Measurements from ENCODE around the gene TRIP12. TPM values are rescaled to one million over a fixed set of nuclear protein-coding genes. Genes with fewer than 3 reads are reported as not detected.
"Not testable (repeated sequence)": the region's sequence is repeated elsewhere in the genome, so short reads cannot be mapped to it uniquely, and the experiment has no call there.

Gene TRIP12
- total and polyA plus RNA-seq, 4 donors = 18.6 to 358 (median 118) TPM

DNA sequence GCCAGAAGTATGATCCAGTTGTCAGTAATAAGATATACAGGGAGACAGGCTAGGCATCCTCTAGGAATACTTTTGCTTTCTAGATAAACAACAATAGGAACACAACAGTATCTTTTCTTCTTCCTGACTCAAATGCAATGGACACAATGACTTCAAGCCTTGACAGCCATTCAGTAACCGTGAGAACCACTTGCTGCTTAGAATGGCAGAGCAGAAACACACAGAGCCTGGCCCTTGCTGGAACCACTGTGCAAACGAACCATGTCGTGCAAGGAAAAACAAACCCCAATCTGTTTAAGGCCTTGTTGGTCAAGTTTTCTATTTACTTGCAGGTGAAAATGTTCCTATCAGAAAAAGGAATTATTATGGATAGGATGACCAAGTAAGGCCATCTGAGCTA is 18.8 kb downstream of the TRIP12 start:
- no peak for DNase-seq
- Histone ChIP-seq H3K4me1 (ENCODE audit: control insufficient read depth in 5 of 5, insufficient read depth in 5 of 5, low read length in 5 of 5) (peaks cover 0 to 24% (median 0%) of the 10 kb centered on the region in 5 donors), H3K27me3 (ENCODE audit: control insufficient read depth in 3 of 3, insufficient read depth in 3 of 3, low read length in 2 of 3) (no peaks in the 10 kb centered on the region), H3K27ac (ENCODE audit: low read depth in 1 of 2, low read length in 1 of 2) (no peak overlapping the region), H3K4me3 (no peak overlapping the region), H3K36me3 (ENCODE audit: control insufficient read depth in 4 of 4, insufficient read depth in 4 of 4, low read length in 4 of 4) (peaks cover 0 to 11% (median 3%) of the 10 kb centered on the region in 4 donors), H3K9me3 (ENCODE audit: control insufficient read depth in 4 of 4, insufficient read depth in 3 of 4, low read length in 3 of 4) (no peaks in the 10 kb centered on the region), H3K9ac (ENCODE audit: insufficient read depth in 1 of 2, low read length in 2 of 2) (no peak overlapping the region)
- ATAC-seq (ENCODE audit: insufficient read depth, low FRiP score) = no peak
- 75 to 88% methylated on average over 3 of the region's 3 CpGs for WGBS, 2 donors
- TF ChIP-seq, protein P1, sequence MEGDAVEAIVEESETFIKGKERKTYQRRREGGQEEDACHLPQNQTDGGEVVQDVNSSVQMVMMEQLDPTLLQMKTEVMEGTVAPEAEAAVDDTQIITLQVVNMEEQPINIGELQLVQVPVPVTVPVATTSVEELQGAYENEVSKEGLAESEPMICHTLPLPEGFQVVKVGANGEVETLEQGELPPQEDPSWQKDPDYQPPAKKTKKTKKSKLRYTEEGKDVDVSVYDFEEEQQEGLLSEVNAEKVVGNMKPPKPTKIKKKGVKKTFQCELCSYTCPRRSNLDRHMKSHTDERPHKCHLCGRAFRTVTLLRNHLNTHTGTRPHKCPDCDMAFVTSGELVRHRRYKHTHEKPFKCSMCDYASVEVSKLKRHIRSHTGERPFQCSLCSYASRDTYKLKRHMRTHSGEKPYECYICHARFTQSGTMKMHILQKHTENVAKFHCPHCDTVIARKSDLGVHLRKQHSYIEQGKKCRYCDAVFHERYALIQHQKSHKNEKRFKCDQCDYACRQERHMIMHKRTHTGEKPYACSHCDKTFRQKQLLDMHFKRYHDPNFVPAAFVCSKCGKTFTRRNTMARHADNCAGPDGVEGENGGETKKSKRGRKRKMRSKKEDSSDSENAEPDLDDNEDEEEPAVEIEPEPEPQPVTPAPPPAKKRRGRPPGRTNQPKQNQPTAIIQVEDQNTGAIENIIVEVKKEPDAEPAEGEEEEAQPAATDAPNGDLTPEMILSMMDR (IDR thresholded peaks at IDR 0.05; ENCODE audit: control extremely low read depth, extremely low read depth) = no peak

DNA sequence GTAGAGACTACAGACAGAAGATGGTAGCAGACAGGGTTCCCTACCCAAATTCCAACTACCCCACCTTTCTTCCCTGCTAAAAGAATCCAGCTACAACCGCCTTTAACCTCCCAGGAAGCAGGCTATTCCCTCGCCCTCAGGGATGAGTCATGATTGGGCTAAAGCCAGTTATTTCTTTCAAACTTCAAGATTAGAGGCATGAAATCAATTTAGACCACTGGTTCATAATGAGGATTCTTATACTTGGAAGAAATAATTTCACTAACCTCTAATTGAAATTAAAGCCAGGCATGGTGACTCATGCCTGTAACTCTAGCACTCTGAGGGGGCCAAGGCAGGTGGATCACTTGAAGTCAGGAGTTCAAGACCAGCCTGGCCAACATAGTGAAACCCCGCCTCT is 20.0 kb downstream of the TRIP12 start:
- Histone ChIP-seq H3K4me1 (ENCODE audit: control insufficient read depth in 5 of 5, insufficient read depth in 5 of 5, low read length in 5 of 5) (peaks cover 0 to 27% (median 0%) of the 10 kb centered on the region in 5 donors), H3K9me3 (ENCODE audit: control insufficient read depth in 4 of 4, insufficient read depth in 3 of 4, low read length in 3 of 4) (no peaks in the 10 kb centered on the region), H3K36me3 (ENCODE audit: control insufficient read depth in 4 of 4, insufficient read depth in 4 of 4, low read length in 4 of 4) (peaks cover 0 to 7% (median 2%) of the 10 kb centered on the region in 4 donors), H3K27ac (ENCODE audit: low read depth in 1 of 2, low read length in 1 of 2) (no peak overlapping the region), H3K4me3 (no peak overlapping the region), H3K27me3 (ENCODE audit: control insufficient read depth in 3 of 3, insufficient read depth in 3 of 3, low read length in 2 of 3) (no peaks in the 10 kb centered on the region), H3K9ac (ENCODE audit: insufficient read depth in 1 of 2, low read length in 2 of 2) (no peak overlapping the region)
- TF ChIP-seq, protein P1 (IDR thresholded peaks at IDR 0.05; ENCODE audit: control extremely low read depth, extremely low read depth) = no peak
- WGBS, 2 donors = 66 to 79% methylated on average over 3 of the region's 3 CpGs
- ATAC-seq (ENCODE audit: insufficient read depth, low FRiP score) = no peak
- DNase-seq = no peak

DNA sequence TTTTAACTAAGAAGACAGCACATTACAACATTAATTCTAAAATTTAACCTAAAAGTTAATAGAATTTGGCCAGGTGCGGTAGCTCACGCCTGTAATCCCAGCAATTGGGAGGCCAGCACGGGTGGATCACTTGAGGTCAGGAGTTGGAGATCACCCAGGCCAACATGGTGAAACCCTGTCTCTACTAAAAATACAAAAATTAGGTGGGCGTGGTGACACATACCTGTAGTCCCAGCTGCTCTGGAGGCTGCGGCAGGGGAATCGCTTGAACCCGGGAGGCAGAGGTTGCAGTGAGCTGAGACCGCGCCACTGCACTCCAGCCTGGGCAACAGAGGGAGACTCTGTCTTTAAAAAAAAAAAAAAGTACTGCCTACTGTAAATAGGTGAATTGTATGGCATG is 21.3 kb downstream of the TRIP12 start:
- not testable (repeated sequence) for H3K27me3 ChIP-seq (ENCODE audit: control insufficient read depth in 3 of 3, insufficient read depth in 3 of 3, low read length in 2 of 3); H3K9me3 ChIP-seq (ENCODE audit: control insufficient read depth in 4 of 4, insufficient read depth in 3 of 4, low read length in 3 of 4); H3K9ac ChIP-seq (ENCODE audit: insufficient read depth in 1 of 2, low read length in 2 of 2); ATAC-seq (ENCODE audit: insufficient read depth, low FRiP score); H3K4me3 ChIP-seq; H3K27ac ChIP-seq (ENCODE audit: low read depth in 1 of 2, low read length in 1 of 2); H3K36me3 ChIP-seq (ENCODE audit: control insufficient read depth in 4 of 4, insufficient read depth in 4 of 4, low read length in 4 of 4); DNase-seq
- H3K4me1 ChIP-seq (ENCODE audit: control insufficient read depth in 5 of 5, insufficient read depth in 5 of 5, low read length in 5 of 5) = peaks cover 0 to 26% (median 0%) of the 10 kb centered on the region in 5 donors
- 92 to 97% methylated on average over 9 of the region's 9 CpGs for WGBS, 2 donors

DNA sequence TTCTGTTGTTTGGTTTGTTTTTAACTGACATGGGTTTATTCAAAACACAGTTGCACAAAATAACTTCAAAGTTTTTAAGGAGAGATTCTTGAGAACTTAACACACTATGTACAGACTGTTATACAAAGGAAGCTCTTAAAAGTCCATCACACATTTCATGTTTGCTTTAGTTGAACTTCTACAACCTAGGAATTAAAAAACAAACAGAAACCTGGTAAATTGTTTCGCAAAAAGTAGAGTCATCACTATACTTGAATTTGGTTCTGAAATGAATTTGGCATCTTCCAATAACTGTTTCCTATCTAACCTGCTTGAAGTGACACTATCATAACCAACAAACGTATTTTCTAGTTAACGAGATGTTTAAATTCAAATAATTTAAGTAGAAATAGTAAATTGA is 21.8 kb downstream of the TRIP12 start:
- Histone ChIP-seq H3K4me3 (no peak overlapping the region), H3K9me3 (ENCODE audit: control insufficient read depth in 4 of 4, insufficient read depth in 3 of 4, low read length in 3 of 4) (no peaks in the 10 kb centered on the region), H3K9ac (ENCODE audit: insufficient read depth in 1 of 2, low read length in 2 of 2) (no peak overlapping the region), H3K27me3 (ENCODE audit: control insufficient read depth in 3 of 3, insufficient read depth in 3 of 3, low read length in 2 of 3) (no peaks in the 10 kb centered on the region), H3K27ac (ENCODE audit: low read depth in 1 of 2, low read length in 1 of 2) (no peak overlapping the region), H3K4me1 (ENCODE audit: control insufficient read depth in 5 of 5, insufficient read depth in 5 of 5, low read length in 5 of 5) (peaks cover 0 to 23% (median 0%) of the 10 kb centered on the region in 5 donors), H3K36me3 (ENCODE audit: control insufficient read depth in 4 of 4, insufficient read depth in 4 of 4, low read length in 4 of 4) (peaks cover 0 to 7% (median 2%) of the 10 kb centered on the region in 4 donors)
- ATAC-seq (ENCODE audit: insufficient read depth, low FRiP score) (no peak), DNase-seq (no peak)
- TF ChIP-seq, protein P1 (IDR thresholded peaks at IDR 0.05; ENCODE audit: control extremely low read depth, extremely low read depth) = no peak
- 74 to 88% methylated on average over 3 of the region's 3 CpGs for WGBS, 2 donors

All from lung (tissue), 12 donors.